ENCODE measurements around the gene BABAM2. TPM values are rescaled to one million over a fixed set of nuclear protein-coding genes. Genes with fewer than 3 reads are reported as not detected.

Gene BABAM2
- total and polyA plus RNA-seq, 9 of the 15 experiments (the other 6 are each of a cell fraction or from before 2014, with no cell fraction given), result 10.9 to 37.4 (median 25.6) TPM

GRCh38 chr2:27890146-27890923, at the start of gene BABAM2, which contains the start of gene RBKS (continued):
- TF ChIP-seq, protein P1, sequence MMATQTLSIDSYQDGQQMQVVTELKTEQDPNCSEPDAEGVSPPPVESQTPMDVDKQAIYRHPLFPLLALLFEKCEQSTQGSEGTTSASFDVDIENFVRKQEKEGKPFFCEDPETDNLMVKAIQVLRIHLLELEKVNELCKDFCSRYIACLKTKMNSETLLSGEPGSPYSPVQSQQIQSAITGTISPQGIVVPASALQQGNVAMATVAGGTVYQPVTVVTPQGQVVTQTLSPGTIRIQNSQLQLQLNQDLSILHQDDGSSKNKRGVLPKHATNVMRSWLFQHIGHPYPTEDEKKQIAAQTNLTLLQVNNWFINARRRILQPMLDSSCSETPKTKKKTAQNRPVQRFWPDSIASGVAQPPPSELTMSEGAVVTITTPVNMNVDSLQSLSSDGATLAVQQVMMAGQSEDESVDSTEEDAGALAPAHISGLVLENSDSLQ (IDR thresholded peaks at IDR 0.05), result peak; percentile 67
- peak; percentile 44; the same call in 1 of the 2 replicates for TF ChIP-seq ZBTB26 (CRISPR knock-in tag; IDR thresholded peaks at IDR 0.05)
- TF ChIP-seq FOXA3 (CRISPR knock-in tag; conservative IDR thresholded peaks at IDR 0.05 in 1 of 2, IDR thresholded peaks at IDR 0.05 in 1 of 2), result peak in 1 of 2 experiments; percentile 18; a peak in 1 of 4 replicates
- TF ChIP-seq ZNF12 (CRISPR knock-in tag; IDR thresholded peaks at IDR 0.05), result 0 out of 2 replicates have a peak, but pooled peaks have one; percentile 73
- TF ChIP-seq NR0B1 (IDR thresholded peaks at IDR 0.05; ENCODE audit: partially characterized antibody), result no peak
- TF ChIP-seq RBFOX2 (IDR thresholded peaks at IDR 0.05; ENCODE audit: low read depth, low read length), result peak; percentile 81
- TF ChIP-seq CREB3L1 (IDR thresholded peaks at IDR 0.05; ENCODE audit: borderline replicate concordance, low read depth), result 0 out of 2 replicates have a peak, but pooled peaks have one; percentile 35
- peak; percentile 30; the same call in 1 of the 2 replicates for TF ChIP-seq ETS1 (conservative IDR thresholded peaks at IDR 0.05; ENCODE audit: control insufficient read depth, low read depth, low read length)
- TF ChIP-seq ZNF583 (CRISPR knock-in tag; IDR thresholded peaks at IDR 0.05), result 0 out of 2 replicates have a peak, but pooled peaks have one; percentile 57
- TF ChIP-seq FOXJ3 (CRISPR knock-in tag; IDR thresholded peaks at IDR 0.05), result no peak
- TF ChIP-seq JUND (IDR thresholded peaks at IDR 0.05; ENCODE audit: borderline replicate concordance, low read depth, low read length), result 0 out of 2 replicates have a peak, but pooled peaks have one; percentile 17
- peak; percentile 62; the same call in 1 of the 3 replicates for TF ChIP-seq JUND (tag; IDR thresholded peaks at IDR 0.05; ENCODE audit: borderline replicate concordance, low read depth, low read length)
- TF ChIP-seq TBL1XR1 (IDR thresholded peaks at IDR 0.05; ENCODE audit: low read length in 2 of 2), result peak in 1 of 2 experiments; percentile 39; a peak in 2 of 4 replicates
- TF ChIP-seq NR2C1 (IDR thresholded peaks at IDR 0.05), result peak; percentile 98
- TF ChIP-seq NR2C1 (tag; IDR thresholded peaks at IDR 0.05), result peak; percentile 99
- peak; percentile 89 for TF ChIP-seq HMGN3 (IDR thresholded peaks at IDR 0.05; ENCODE audit: borderline replicate concordance, extremely low read depth, insufficient read length, low read depth, low read length)
- TF ChIP-seq PHF8 (IDR thresholded peaks at IDR 0.05; ENCODE audit: borderline replicate concordance, low read length), result peak; percentile 91; the same call in 1 of the 2 replicates
- TF ChIP-seq BRD4 (IDR thresholded peaks at IDR 0.05), result no peak
- TF ChIP-seq NCOR1 (IDR thresholded peaks at IDR 0.05), result peak; percentile 55; the same call in 1 of the 2 replicates
- TF ChIP-seq ZNF217 (CRISPR knock-in tag; IDR thresholded peaks at IDR 0.05), result no peak
- TF ChIP-seq PYGO2 (tag; IDR thresholded peaks at IDR 0.05), result no peak
